OCI-LY3 (cell line): ENCODE measurements around the gene ZNF511.

Experiments
- CTCF ChIP-seq: fragments of 200-600, 300-600 bp; sonication (generic); IDR thresholded peaks from 2 replicates; pipeline ENCODE4 v1.5.1; 2014; ENCODE audit warnings: antibody characterized with exemption, low read length, low read depth
- EZH2phosphoT487 ChIP-seq: fragments of 200-600 bp; shearing (Covaris generic); IDR thresholded peaks from 2 replicates; pipeline ENCODE4 v1.6.1; 2018; ENCODE audit warnings: antibody characterized with exemption, mixed run types, low read depth

- TF ChIP-seq CTCF (no peak), EZH2phosphoT487 (no peak)
These were observed 17.5 kb downstream of the ZNF511 start for GRCh38 chr10:133326223-133326551.
